Renal cortical epithelial cell (primary cell): ENCODE data around the gene CS. TPM values are rescaled to one million over a fixed set of nuclear protein-coding genes. Genes with fewer than 3 reads are reported as not detected.
A peak's percentile ranks its signal among the peaks of the same experiment; 100 is the strongest.
"Not testable (repeated sequence)": the region's sequence is repeated elsewhere in the genome, so short reads cannot be mapped to it uniquely, and the experiment has no call there.

Experiments
- DNase-seq: peaks from one replicate; pipeline ENCODE4 v3.0.0-alpha.2; 2011; ENCODE audit warnings: low read depth
- total RNA-seq: library from RNA; depleted of rRNA; stranded (reverse); fragments of >200 nt; gene quantifications from 2 replicates; pipeline ENCODE4 v1.2.3, GENCODE V29; 2014

The CS gene
- total RNA-seq, 1 donor from 2014 or later, result 259 TPM

DNA sequence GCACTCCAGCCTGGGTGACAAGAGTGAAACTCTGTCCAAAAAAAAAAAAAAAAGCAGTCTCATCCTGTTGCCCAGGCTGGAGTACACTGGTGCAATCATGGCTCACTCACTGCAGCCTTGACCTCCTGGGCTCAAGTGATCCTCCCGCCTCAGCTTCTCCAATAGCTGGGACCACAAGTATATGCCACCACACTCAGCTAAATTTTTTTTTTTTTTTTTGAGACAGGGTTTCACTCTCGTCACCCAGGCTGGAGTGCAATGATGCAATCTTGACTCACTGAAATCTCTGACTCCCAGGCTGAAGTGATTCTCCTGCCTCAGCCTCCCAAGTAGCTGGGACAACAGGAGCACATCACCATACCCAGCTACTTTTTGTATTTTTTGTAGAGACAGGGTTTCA lies 20.9 kb upstream of the CS start:
- DNase-seq, result no peak

- no peak for DNase-seq
These were observed 17.5 kb upstream of the CS start for GRCh38 chr12:56317675-56318074.

GRCh38 chr12:56315622-56316473 lies 15.7 kb upstream of the CS start, which contains the start of gene CNPY2:
Gene CNPY2 (minus strand): TSS chr12:56315988. CDS start chr12:56315217, 771 bp downstream.
- DNase-seq, result peak; percentile 97

DNA sequence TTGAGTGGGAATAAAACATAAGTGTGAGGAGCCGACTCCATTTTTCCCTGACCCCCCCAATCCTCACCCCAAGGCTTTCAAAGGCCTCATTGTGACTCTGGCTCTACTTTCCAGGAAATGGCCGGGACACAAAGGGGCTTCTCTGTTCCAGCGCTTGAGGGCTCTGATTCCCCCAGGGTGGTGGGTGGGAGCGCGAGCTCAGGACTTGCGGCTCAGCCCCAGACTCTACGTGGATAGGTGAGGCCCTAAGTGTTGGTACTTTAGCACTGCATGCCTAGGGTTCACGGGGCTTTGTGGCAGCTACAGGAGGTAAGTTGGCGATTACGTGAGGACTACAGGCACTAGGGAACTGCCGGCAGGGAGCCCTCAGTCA lies 15.1 kb upstream of the CS start:
- no peak for DNase-seq

- DNase-seq, result no peak
These were observed 10.9 kb upstream of the CS start for GRCh38 chr12:56311003-56311402.

- DNase-seq, result no peak
These were observed 8.6 kb upstream of the CS start for GRCh38 chr12:56308714-56309113.

GRCh38 chr12:56307221-56307965 lies 7.3 kb upstream of the CS start:
- peak; percentile 51 for DNase-seq

DNA sequence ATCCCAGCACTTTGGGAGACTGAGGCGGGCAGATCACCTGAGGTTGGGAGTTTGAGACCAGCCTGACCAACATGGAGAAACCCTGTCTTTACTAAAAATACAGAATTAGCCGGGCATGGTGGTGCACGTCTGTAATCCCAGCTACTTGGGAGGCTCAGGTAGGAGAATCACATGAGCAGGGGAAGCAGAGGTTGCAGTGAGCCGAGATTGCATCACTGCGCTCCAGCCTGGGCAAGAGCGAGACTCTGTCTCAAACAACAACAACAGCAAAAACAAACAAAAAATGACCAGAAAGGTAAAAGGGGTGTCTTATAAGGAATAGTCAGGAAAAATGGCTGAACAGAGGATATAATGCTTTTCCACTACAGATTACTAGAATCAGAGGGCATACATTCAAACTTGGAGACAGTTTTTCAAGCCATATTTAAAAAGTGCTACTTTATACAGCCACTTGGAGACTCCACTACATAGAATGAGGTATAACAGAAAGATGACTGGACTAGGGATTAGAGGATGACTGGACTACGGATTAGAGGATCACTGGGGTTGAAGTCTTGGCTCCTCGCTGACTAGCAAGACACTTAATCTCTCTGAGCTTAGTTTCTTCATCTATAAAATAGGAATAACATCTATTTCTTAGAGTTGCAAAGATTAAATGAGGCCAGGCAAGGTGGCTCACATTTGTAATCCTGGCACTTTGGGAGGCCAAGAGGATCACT lies 4.9 kb upstream of the CS start:
- no peak for DNase-seq

DNA sequence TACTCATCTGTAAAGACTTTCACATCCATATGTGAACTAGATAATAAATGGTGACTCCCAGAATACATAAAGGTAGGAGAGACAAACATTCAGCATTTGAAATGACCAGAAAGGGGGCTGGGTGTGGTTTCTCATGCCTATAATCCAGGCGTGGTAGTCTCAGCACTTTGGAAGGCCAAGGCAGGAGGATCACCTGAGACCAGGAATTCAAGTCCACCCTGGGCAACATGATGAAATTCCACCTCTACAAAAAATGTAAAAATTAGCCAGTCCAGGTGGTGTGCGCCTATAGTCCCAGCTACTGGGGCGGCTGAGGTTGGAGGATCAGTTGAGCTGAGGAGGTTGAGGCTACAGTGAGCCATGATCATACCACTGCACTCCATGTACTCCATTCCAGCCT lies 4.1 kb upstream of the CS start:
- no peak for DNase-seq

GRCh38 chr12:56300644-56301464 lies 724 bp upstream of the CS start:
- no peak for DNase-seq

- DNase-seq, result peak; percentile 23
These were observed 750 bp downstream of the CS start for GRCh38 chr12:56299308-56299852.

DNA sequence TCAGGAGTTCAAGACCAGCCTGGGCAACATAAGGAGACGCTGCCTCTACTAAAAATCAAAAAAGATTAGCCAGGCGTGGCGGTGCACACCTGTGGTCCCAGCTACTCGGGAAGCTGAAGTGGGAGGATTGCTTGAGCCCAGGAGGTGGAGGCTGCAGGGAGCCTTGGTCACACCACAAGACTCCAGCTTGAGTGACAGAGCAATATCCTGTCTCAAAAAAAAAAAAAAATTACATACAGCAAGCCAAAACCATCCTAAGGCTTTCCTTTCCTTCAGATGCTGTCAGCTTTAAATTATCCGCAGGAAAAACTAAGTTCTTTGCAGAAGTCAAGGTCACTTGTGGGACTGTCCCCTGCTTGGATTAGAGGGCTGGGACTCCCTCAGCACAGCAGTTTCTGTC lies 1.3 kb downstream of the CS start:
- no peak for DNase-seq

GRCh38 chr12:56297400-56297799 lies 2.7 kb downstream of the CS start:
- no peak for DNase-seq

- DNase-seq, result no peak
These were observed 3.8 kb downstream of the CS start for GRCh38 chr12:56296295-56296694.

- DNase-seq, result no peak
These were observed 6.3 kb downstream of the CS start for GRCh38 chr12:56293795-56294194.

- DNase-seq, result no peak
These were observed 11.3 kb downstream of the CS start for GRCh38 chr12:56288705-56289387.

DNA sequence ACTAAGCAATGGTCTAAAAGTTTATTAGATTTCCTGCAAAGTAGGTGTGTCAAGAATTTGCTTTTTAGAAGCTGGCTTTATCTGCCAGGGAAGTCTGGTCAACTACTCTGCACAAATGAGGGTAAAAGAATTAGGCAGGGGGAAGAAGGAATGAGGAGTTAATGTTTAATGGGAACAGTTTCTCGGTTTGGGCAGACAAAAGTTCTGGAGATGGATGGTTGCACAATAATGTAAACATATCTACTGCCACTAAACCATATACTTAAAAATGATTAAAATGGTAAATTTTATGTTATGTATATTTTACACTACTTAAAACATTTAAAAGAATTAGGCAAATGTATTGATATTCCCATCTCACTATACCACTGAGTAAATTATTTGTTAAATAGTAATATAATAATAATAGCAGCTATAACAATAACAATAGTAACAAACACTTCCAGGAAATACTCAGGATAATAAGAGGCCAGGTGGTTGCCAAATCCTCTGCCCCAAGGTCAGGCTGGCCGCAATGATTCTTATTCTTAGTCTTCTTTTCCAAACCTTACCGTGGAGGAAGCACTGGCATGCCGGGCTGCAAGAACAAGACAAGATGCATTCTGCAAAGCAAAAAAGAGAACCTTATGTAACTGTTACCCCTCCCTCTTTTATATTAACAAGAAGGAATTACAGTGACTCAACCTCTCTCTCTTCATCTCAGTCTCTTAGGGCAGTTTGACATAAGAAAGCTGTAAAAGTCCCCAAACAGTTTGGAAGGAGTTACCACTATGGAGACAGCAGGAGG lies 13.9 kb downstream of the CS start:
- DNase-seq, result peak; percentile 61

DNA sequence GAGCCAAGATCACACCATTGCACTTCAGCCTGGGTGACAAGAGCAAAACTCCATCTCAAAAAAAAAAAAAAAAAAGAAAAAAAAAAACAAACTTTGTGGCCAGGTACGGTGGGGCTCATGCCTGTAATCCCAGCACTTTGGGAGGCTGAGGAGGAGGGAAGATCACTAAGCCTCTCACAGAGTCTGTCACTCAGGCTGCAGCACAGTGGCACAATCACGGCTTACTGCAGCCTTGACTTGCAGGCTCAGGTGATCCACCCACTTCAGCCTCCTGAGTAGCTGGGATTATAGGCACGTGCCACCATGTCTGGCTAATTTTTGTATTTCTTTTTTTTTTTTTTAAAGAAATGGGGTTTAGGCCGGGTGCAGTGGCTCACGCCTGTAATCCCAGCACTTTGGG lies 15.9 kb downstream of the CS start:
- not testable (repeated sequence) for DNase-seq

DNA sequence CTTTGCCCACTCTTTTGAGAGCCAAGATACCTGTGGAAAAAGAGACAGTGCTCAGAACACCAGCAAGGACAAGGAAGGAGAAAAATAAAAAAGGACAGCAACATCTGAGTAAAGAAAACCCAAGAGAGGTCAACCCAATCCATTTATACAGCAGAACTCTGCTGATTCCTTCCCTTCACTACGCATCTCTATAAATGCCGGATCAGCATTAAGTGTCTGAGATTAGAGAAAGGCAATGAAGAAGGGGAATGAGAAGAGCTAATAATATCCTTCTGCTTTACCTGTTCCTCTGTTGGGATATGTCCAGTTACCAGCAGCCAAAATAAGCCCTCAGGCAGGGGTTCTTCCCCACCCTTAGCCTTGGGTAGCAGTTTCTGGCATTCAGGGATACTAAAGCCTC lies 17.6 kb downstream of the CS start:
- DNase-seq, result no peak

DNA sequence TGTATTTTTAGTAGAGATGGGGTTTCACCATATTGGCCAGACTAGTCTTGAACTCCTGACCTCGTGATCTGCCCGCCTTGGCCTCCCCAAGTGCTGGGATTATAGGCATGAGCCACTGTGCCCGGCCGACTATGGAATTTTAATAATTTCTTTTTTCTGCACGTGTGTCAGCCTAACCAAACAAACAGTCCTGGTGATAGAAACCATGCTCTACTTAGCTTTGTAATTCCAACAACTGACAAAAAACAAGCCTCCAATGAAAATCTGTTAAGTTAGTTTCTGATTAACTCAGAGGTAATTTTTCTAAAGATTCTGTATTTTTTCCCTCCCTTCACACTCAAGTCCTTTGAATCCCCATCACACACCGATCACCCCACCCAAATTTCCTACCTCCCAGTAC lies 18.1 kb downstream of the CS start:
- DNase-seq, result no peak
